NCI-H226 (cell line): ENCODE results near the gene SEC11C.
"Not testable (repeated sequence)": the region's sequence is repeated elsewhere in the genome, so short reads cannot be mapped to it uniquely, and the experiment has no call there.

Experiments used
- DNase-seq: peaks from one replicate; pipeline ENCODE4 v3.0.0-alpha.2; 2015

SEC11C gene

GRCh38 chr18:59139615-59140301, at the start of gene SEC11C:
Gene SEC11C (plus strand): TSS chr18:59139884. CDS start chr18:59139949, 65 bp downstream.
- DNase-seq: peak; percentile 85

GRCh38 chr18:59090966-59091603, 48.6 kb upstream of the SEC11C start:
- no peak for DNase-seq

- no peak for DNase-seq
Observed at GRCh38 chr18:59093668-59094067, 46.0 kb upstream of the SEC11C start.

- no peak for DNase-seq
Observed at GRCh38 chr18:59094569-59094968, 45.1 kb upstream of the SEC11C start.

GRCh38 chr18:59096098-59096789, 43.4 kb upstream of the SEC11C start:
- no peak for DNase-seq

GRCh38 chr18:59101830-59102414, 37.8 kb upstream of the SEC11C start:
- DNase-seq: no peak

- no peak for DNase-seq
Observed at GRCh38 chr18:59109375-59109774, 30.3 kb upstream of the SEC11C start.

GRCh38 chr18:59114160-59114559, 25.5 kb upstream of the SEC11C start:
- DNase-seq: peak; percentile 6

GRCh38 chr18:59123588-59124369, 15.9 kb upstream of the SEC11C start:
- DNase-seq: peak; percentile 78

GRCh38 chr18:59124370-59124704, 15.3 kb upstream of the SEC11C start:
- DNase-seq: no peak

- DNase-seq: no peak
Observed at GRCh38 chr18:59127047-59127446, 12.6 kb upstream of the SEC11C start.

- DNase-seq: no peak
Observed at GRCh38 chr18:59129951-59130703, 9.6 kb upstream of the SEC11C start.

GRCh38 chr18:59132810-59133465, 6.7 kb upstream of the SEC11C start:
- DNase-seq: no peak

GRCh38 chr18:59139291-59139614, 431 bp upstream of the SEC11C start:
- DNase-seq: peak; percentile 64

- peak; percentile 15 for DNase-seq
Observed at GRCh38 chr18:59140302-59140885, 710 bp downstream of the SEC11C start.

GRCh38 chr18:59141294-59142068, 1.8 kb downstream of the SEC11C start:
- DNase-seq: no peak

- DNase-seq: no peak
Observed at GRCh38 chr18:59142274-59142673, 2.6 kb downstream of the SEC11C start.

- not testable (repeated sequence) for DNase-seq
Observed at GRCh38 chr18:59142800-59143416, 3.2 kb downstream of the SEC11C start.

GRCh38 chr18:59143441-59143840, 3.8 kb downstream of the SEC11C start:
- DNase-seq: no peak

GRCh38 chr18:59144483-59144882, 4.8 kb downstream of the SEC11C start:
- no peak for DNase-seq
